K562 (cell line): Measurements from ENCODE around the gene CDKL5.

Experiments used
- BHLHE40 ChIP-seq: IDR thresholded peaks from 2 replicates; pipeline ENCODE4 v1.6.1; 2011; ENCODE audit warnings: low read length, improper control_type of control experiment
- CBX3 ChIP-seq, 2 experiments: IDR thresholded peaks; 1 replicate in 1 of 2; 2 replicates in 1 of 2; pipeline ENCODE4 v1.6.1; 2012; ENCODE audit warnings: inconsistent platforms in 2 of 2, low read length in 2 of 2, borderline replicate concordance in 1 of 2, control low read depth in 1 of 2
- MEF2D ChIP-seq: conservative IDR thresholded peaks from 2 replicates; pipeline ENCODE4 v1.6.1; 2016; ENCODE audit warnings: low read depth, missing genetic modification characterization, missing compliant biosample characterization
- POLR2A ChIP-seq: fragments of 450-650 bp; conservative IDR thresholded peaks from 2 replicates; pipeline ENCODE4 v1.6.1; 2016
- POLR2AphosphoS5 ChIP-seq: IDR thresholded peaks from 2 replicates; pipeline ENCODE4 v1.6.1; 2011; ENCODE audit warnings: mild to moderate bottlenecking, low read depth, low read length, moderate library complexity; ENCODE audit not compliant: control insufficient read depth, insufficient read depth
- RBBP5 ChIP-seq: fragments of 200-600 bp; sonication (generic); IDR thresholded peaks from 2 replicates; pipeline ENCODE4 v1.6.1; 2012; ENCODE audit warnings: borderline replicate concordance, mild to moderate bottlenecking, low read length, control low read depth, inconsistent platforms; ENCODE audit not compliant: insufficient read depth, poor library complexity, severe bottlenecking
- REST ChIP-seq, 2 experiments: fragments of 450-650 bp; formaldehyde crosslinking in 1 of 2; IDR thresholded peaks; 2 replicates each; pipeline versions ENCODE4 v1.4.0 to v1.6.1; 2014 to 2020; ENCODE audit warnings: mild to moderate bottlenecking in 2 of 2, borderline replicate concordance in 1 of 2, low read depth in 1 of 2
- SIN3A ChIP-seq, 2 experiments: fragments of 150-350 bp in 1 of 2; IDR thresholded peaks; 2 replicates each; pipeline ENCODE4 v1.6.1; 2011 to 2016; ENCODE audit warnings: borderline replicate concordance in 2 of 2, low read depth in 2 of 2, low read length in 2 of 2, mild to moderate bottlenecking in 2 of 2, moderate library complexity in 2 of 2; ENCODE audit not compliant: control insufficient read depth in 1 of 2
- STAG1 ChIP-seq: sonication (generic); formaldehyde crosslinking; IDR thresholded peaks from 2 replicates; pipeline ENCODE4 v1.5.0; 2020; ENCODE audit warnings: missing genetic modification reagents, borderline replicate concordance
- ZNF311 ChIP-seq: fragments of 250-450 bp; sonication (Bioruptor Pico); IDR thresholded peaks from 2 replicates; pipeline ENCODE4 v1.4.0; 2020; ENCODE audit warnings: mild to moderate bottlenecking, moderate library complexity
- TF ChIP-seq, protein P1 (sequence below), 3 experiments: IDR thresholded peaks in 2 of 3; conservative IDR thresholded peaks in 1 of 3; 2 replicates each; pipeline ENCODE4 v1.5.1; 2011 to 2012; ENCODE audit warnings: low read length in 3 of 3, mild to moderate bottlenecking in 3 of 3, control low read depth in 2 of 3, improper control_type of control experiment in 1 of 3, inconsistent platforms in 1 of 3, low read depth in 1 of 3, mixed read lengths in 1 of 3, moderate library complexity in 1 of 3; ENCODE audit not compliant: insufficient read depth in 2 of 3
- TF ChIP-seq, protein P2 (sequence below), 2 experiments: fragments of 450-650 bp in 1 of 2; sonication (generic) in 1 of 2; formaldehyde crosslinking in 1 of 2; IDR thresholded peaks; 2 replicates each; pipeline versions ENCODE4 v1.7.1 to v1.9.0; 2016 to 2022; ENCODE audit warnings: inconsistent platforms in 1 of 2, mild to moderate bottlenecking in 1 of 2, missing genetic modification reagents in 1 of 2

- TF ChIP-seq, protein P1, sequence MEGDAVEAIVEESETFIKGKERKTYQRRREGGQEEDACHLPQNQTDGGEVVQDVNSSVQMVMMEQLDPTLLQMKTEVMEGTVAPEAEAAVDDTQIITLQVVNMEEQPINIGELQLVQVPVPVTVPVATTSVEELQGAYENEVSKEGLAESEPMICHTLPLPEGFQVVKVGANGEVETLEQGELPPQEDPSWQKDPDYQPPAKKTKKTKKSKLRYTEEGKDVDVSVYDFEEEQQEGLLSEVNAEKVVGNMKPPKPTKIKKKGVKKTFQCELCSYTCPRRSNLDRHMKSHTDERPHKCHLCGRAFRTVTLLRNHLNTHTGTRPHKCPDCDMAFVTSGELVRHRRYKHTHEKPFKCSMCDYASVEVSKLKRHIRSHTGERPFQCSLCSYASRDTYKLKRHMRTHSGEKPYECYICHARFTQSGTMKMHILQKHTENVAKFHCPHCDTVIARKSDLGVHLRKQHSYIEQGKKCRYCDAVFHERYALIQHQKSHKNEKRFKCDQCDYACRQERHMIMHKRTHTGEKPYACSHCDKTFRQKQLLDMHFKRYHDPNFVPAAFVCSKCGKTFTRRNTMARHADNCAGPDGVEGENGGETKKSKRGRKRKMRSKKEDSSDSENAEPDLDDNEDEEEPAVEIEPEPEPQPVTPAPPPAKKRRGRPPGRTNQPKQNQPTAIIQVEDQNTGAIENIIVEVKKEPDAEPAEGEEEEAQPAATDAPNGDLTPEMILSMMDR (IDR thresholded peaks at IDR 0.05 in 2 of 3, conservative IDR thresholded peaks at IDR 0.05 in 1 of 3; ENCODE audit: insufficient read depth in 2 of 3, low read depth in 1 of 3, low read length in 3 of 3), result no peak
- TF ChIP-seq, protein P2, sequence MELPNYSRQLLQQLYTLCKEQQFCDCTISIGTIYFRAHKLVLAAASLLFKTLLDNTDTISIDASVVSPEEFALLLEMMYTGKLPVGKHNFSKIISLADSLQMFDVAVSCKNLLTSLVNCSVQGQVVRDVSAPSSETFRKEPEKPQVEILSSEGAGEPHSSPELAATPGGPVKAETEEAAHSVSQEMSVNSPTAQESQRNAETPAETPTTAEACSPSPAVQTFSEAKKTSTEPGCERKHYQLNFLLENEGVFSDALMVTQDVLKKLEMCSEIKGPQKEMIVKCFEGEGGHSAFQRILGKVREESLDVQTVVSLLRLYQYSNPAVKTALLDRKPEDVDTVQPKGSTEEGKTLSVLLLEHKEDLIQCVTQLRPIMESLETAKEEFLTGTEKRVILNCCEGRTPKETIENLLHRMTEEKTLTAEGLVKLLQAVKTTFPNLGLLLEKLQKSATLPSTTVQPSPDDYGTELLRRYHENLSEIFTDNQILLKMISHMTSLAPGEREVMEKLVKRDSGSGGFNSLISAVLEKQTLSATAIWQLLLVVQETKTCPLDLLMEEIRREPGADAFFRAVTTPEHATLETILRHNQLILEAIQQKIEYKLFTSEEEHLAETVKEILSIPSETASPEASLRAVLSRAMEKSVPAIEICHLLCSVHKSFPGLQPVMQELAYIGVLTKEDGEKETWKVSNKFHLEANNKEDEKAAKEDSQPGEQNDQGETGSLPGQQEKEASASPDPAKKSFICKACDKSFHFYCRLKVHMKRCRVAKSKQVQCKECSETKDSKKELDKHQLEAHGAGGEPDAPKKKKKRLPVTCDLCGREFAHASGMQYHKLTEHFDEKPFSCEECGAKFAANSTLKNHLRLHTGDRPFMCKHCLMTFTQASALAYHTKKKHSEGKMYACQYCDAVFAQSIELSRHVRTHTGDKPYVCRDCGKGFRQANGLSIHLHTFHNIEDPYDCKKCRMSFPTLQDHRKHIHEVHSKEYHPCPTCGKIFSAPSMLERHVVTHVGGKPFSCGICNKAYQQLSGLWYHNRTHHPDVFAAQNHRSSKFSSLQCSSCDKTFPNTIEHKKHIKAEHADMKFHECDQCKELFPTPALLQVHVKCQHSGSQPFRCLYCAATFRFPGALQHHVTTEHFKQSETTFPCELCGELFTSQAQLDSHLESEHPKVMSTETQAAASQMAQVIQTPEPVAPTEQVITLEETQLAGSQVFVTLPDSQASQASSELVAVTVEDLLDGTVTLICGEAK (IDR thresholded peaks at IDR 0.05), result no peak
- TF ChIP-seq, protein P2 (CRISPR knock-in tag; IDR thresholded peaks at IDR 0.05), result no peak
- TF ChIP-seq SIN3A (IDR thresholded peaks at IDR 0.05; ENCODE audit: borderline replicate concordance in 2 of 2, control insufficient read depth in 1 of 2, low read depth in 2 of 2, low read length in 2 of 2), result no peak
- no peak for TF ChIP-seq POLR2AphosphoS5
- TF ChIP-seq STAG1 (CRISPR knock-in tag), result no peak
- TF ChIP-seq REST (IDR thresholded peaks at IDR 0.05; ENCODE audit: borderline replicate concordance), result no peak
- TF ChIP-seq REST (CRISPR knock-in tag; IDR thresholded peaks at IDR 0.05; ENCODE audit: low read depth), result no peak
- TF ChIP-seq ZNF311 (CRISPR knock-in tag), result no peak
- TF ChIP-seq BHLHE40, result no peak
- TF ChIP-seq POLR2A, result no peak
- no peak for TF ChIP-seq CBX3 (IDR thresholded peaks at IDR 0.05; ENCODE audit: borderline replicate concordance in 1 of 2, low read length in 2 of 2)
- TF ChIP-seq RBBP5, result no peak
- TF ChIP-seq MEF2D, result no peak
Measured at GRCh38 chrX:18491587-18492340, 66.4 kb downstream of the CDKL5 start.
